SW 1271 (cell line): Measurements from ENCODE around the gene HDLBP.

ENCODE experiments used
- DNase-seq, 2 experiments: peaks; one replicate each; lab custom pipeline; 2025; lab: John Stamatoyannopoulos, UW

The HDLBP gene

DNA sequence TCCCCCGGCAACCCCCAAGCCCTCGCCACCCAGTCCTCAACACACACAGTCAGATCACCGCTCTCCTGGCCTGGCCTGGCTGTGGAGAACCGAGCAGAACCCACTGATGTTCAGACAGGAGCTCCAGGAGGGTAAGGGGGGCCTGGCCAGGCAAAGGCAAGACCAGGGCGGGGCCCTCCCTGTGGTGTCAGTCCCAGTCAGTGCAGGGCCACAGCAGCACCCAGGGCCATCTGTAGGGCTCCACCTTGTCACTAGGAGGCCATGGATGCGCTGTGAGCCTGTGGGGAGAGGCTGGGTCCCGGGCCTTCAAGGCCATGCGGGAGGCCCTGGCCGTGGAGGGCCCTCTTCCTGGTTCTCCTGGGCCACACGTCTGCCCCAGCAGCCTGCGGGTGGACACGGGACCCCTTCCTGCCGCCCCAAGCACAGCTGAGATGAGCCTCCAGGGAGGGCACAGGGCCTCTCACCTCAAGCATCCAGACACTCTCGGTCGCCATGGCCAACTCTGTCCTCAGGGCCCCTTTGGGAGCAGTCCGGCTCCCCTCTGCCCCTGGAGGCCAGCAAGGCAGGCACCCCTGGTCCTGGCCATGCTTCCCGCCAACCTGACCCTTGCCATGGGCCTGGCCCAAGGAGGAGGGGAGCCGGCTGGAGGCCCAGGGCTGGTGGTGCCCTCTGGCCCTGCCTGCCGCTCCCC, 125.0 kb downstream of the HDLBP start:
- DNase-seq: no peak

- DNase-seq: no peak
These were observed 125.6 kb downstream of the HDLBP start for GRCh38 chr2:241189856-241190201.

- no peak for DNase-seq
These were observed 126.2 kb downstream of the HDLBP start for GRCh38 chr2:241189093-241189855.

DNA sequence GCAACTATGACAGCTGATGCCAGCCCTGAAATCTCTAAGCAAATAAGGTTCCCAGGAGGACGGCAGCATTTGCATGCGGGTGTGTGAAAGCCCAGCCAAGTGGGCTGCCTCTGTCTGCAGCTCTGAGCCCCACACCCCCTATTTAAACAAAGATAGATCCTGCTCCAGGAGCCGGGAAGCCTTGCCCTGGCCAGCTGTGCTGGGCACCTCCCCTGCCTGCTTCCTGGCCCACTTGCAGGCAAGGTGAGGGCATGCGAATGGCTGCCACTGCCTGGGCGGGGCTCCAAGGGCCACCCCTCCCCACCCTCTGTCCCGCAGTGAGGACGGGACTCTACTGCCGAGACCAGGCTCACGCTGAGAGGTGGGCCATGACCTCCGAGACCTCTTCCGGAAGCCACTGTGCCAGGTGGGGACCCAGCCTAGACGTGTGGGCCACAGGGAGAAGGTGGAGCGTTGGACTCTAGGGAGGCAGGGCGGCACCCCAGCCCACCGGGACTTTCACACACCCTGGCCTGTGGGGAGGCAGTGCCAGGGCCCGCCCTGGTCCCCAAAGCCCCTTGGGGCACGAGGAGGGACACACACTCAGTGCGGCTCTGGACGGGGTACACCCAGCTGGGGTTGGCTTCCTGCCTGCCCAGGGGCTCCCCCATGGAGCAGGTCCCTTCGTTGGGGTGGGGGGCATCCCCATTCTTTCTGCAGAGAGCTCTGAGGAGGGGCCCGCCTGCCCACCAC, 126.9 kb downstream of the HDLBP start, which contains the start of gene ANO7:
TSS of gene ANO7 (plus strand) at position 317 of the 732 bp plus-strand sequence. CDS start 1,387 bp downstream, outside the sequence.
- DNase-seq: no peak

- DNase-seq: no peak
These were observed 127.6 kb downstream of the HDLBP start for GRCh38 chr2:241187918-241188234.

DNA sequence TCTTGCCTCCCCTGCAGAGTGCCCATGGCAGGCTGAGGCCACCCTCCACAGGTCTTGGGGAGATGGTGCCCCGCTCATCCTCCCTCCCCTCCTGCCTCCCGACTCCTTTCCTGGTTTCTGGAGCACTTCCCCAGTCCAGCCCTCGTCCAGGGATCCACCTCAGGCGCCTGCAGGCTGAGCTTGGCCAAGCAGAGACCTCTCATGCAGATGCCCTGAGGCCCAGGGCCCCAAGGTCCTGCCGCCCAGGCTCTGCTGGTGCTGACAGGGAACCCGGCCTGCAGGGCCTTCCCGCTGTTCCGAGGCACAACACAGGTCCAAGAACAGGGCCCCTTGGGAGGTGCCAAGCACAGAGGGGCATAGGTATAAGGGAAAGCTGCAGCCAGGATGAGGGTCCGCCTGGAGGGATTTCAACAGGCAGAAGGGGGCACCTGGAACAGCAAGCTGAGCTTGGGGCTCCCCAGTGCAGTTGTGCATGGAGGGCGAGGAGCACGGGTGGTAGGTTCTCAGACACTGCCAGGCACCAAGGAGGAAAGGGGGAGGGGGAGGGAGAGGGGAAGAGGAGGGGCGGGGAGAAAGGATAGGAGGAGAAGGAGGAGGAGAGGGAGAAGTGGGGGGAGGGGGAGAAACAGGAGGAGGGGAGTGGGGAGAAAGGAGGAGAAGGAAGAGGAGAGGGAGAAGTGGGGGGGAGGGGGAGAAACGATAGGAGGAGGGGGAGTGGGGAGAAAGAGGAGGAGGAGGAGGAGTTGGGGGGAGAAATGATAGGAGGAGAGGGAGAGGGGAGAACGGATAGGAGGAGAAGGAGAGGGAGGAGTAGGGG, 128.2 kb downstream of the HDLBP start:
- DNase-seq: no peak

DNA sequence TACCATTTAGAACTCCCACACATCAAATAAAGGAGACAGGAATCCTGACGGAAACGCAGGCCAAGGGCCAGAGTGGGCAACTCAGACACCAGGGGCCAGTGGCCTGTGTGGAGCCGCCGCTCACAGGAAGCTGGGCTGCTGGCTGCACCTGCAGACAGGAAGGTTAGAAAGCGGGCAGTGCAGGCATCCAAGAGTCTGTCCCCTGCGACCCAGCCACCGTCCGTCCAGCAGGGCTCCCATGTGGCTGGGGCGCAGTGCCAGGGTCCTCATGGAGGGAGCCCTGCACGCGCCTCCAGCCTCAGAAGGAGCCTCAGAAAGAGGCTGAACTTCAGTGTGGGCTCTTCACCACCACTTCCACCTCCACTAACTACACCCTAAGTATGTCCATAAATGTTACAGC, 129.5 kb downstream of the HDLBP start:
- DNase-seq: no peak

- DNase-seq: no peak
These were observed 130.6 kb downstream of the HDLBP start for GRCh38 chr2:241184901-241185300.

- no peak for DNase-seq
These were observed 132.3 kb downstream of the HDLBP start for GRCh38 chr2:241183221-241183620.

GRCh38 chr2:241182531-241183133, 132.8 kb downstream of the HDLBP start:
- DNase-seq: no peak

- DNase-seq: no peak
These were observed 133.3 kb downstream of the HDLBP start for GRCh38 chr2:241182126-241182525.

- no peak for DNase-seq
These were observed 135.0 kb downstream of the HDLBP start for GRCh38 chr2:241180495-241180894.

GRCh38 chr2:241179899-241180298, 135.6 kb downstream of the HDLBP start:
- no peak for DNase-seq

DNA sequence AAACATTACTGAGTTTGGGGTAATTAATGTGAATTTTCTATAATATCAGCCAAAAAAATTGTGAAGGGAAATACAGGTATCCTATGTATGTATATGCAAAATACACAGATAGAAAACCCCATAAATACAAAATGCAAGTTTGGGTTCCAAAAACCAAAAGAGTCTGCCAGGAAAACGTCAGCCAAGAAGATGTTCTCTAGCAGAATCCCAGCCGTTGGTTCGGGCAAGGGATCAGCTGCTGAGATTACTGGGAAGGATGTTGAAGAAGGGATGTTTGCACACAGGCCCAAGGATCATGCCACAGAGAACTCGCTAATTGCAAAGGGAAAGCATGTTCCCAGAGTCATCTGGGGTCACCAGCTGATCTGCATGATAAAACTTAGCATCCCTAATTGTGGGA, 136.5 kb downstream of the HDLBP start:
- DNase-seq: no peak

DNA sequence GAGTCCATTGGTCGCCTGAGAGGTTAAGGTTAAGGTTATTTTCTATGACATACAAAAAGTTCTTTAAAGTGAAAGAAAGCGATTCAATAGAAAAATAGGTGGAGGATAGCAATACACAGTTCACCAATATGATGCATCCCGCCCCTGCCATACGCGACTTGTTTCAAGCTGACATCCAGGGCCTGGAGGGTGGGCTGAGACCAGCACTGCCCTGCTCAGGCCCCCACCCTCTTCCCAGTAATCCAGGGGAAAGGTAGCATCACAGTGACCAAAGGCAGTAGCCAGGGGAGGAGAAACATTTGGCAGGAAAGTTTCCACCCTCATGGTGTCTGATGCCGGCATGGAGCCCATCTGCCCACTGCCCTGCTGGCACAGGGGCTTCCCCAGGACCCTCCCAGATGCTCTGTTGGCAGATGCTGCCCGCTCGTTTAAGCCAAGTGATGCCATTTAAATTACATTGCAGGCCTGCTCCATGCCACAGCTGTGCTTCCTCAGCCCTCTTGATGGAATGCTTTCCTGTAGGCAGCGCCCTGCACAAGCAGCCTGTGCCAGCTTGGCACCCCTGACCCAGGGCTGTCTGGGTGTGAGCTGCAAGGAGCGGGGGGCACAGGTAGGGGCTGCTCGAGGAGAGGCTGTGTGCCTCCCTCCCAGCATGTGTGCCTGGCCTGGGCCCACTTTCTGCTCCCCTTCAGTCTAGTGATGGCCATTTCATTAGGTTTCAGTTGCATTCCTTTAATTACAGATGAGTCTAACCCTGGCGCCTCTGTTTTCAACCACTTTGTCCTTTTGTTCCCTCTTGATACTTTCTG, 137.7 kb downstream of the HDLBP start:
- no peak for DNase-seq
